ENCODE measurements around the gene UBE2H.

Gene UBE2H

GRCh38 chr7:129950191-129950932 lies 2.4 kb downstream of the UBE2H start:
- Histone ChIP-seq H3K27ac (ENCODE audit: insufficient read depth, low read length, poor library complexity, severe bottlenecking) (peak overlapping the region; percentile 92), H3K4me3 (ENCODE audit: insufficient read depth, low read depth, low read length, poor library complexity, severe bottlenecking) (peak overlapping the region; percentile 92), H3K9me3 (ENCODE audit: control insufficient read depth, low read length) (no peaks in the 10 kb centered on the region), H3K36me3 (ENCODE audit: control insufficient read depth, insufficient read depth, low read length) (no peaks in the 10 kb centered on the region), H3K27me3 (replicated peaks; ENCODE audit: control insufficient read depth, insufficient read depth, low read length, poor library complexity, severe bottlenecking) (no peaks in the 10 kb centered on the region), H3K4me1 (ENCODE audit: control insufficient read depth, insufficient read depth, low read length, poor library complexity, severe bottlenecking) (peaks cover 12% of the 10 kb centered on the region)
- DNase-seq, result no peak

GRCh38 chr7:129949292-129950133 lies 3.2 kb downstream of the UBE2H start:
- Histone ChIP-seq H3K9me3 (ENCODE audit: control insufficient read depth, low read length) (no peaks in the 10 kb centered on the region), H3K27ac (ENCODE audit: insufficient read depth, low read length, poor library complexity, severe bottlenecking) (peak overlapping the region; percentile 92), H3K27me3 (replicated peaks; ENCODE audit: control insufficient read depth, insufficient read depth, low read length, poor library complexity, severe bottlenecking) (no peaks in the 10 kb centered on the region), H3K4me1 (ENCODE audit: control insufficient read depth, insufficient read depth, low read length, poor library complexity, severe bottlenecking) (peaks cover 12% of the 10 kb centered on the region), H3K4me3 (ENCODE audit: insufficient read depth, low read depth, low read length, poor library complexity, severe bottlenecking) (peak overlapping the region; percentile 92), H3K36me3 (ENCODE audit: control insufficient read depth, insufficient read depth, low read length) (no peaks in the 10 kb centered on the region)
- DNase-seq, result no peak

DNA sequence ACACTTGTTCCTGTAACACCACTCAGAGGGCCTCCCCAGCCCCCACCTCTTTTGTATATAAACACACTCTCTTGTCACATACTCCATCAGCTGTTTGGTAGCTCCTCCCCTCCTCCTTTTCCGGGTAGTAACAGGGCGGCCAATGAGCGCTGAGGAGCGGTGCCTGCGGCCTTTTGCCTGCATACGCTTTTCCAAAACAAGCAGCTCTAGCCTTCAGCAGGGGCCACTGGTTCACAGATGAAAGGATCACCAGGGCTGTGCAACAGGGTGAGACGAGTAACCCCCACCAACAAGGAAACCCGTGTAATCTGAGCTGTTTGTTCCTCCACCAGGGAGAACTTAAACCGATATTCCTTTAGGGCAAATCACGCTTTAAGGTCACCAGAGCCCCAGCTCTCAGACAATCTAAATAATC lies 3.9 kb downstream of the UBE2H start:
- Histone ChIP-seq H3K36me3 (ENCODE audit: control insufficient read depth, insufficient read depth, low read length) (no peaks in the 10 kb centered on the region), H3K27ac (ENCODE audit: insufficient read depth, low read length, poor library complexity, severe bottlenecking) (peak overlapping the region; percentile 92), H3K4me1 (ENCODE audit: control insufficient read depth, insufficient read depth, low read length, poor library complexity, severe bottlenecking) (peaks cover 12% of the 10 kb centered on the region), H3K27me3 (replicated peaks; ENCODE audit: control insufficient read depth, insufficient read depth, low read length, poor library complexity, severe bottlenecking) (no peaks in the 10 kb centered on the region), H3K4me3 (ENCODE audit: insufficient read depth, low read depth, low read length, poor library complexity, severe bottlenecking) (peak overlapping the region; percentile 92), H3K9me3 (ENCODE audit: control insufficient read depth, low read length) (no peaks in the 10 kb centered on the region)
- DNase-seq, result peak; percentile 67 to 78 (median 72)

- no peak overlapping the region for H3K4me3 ChIP-seq (ENCODE audit: insufficient read depth, low read depth, low read length, poor library complexity, severe bottlenecking)
- no peaks in the 10 kb centered on the region for H3K9me3 ChIP-seq (ENCODE audit: control insufficient read depth, low read length)
- no peaks in the 10 kb centered on the region for H3K36me3 ChIP-seq (ENCODE audit: control insufficient read depth, insufficient read depth, low read length)
- no peak overlapping the region for H3K27ac ChIP-seq (ENCODE audit: insufficient read depth, low read length, poor library complexity, severe bottlenecking)
- no peaks in the 10 kb centered on the region for H3K27me3 ChIP-seq (replicated peaks; ENCODE audit: control insufficient read depth, insufficient read depth, low read length, poor library complexity, severe bottlenecking)
- H3K4me1 ChIP-seq (ENCODE audit: control insufficient read depth, insufficient read depth, low read length, poor library complexity, severe bottlenecking), result peaks cover 12% of the 10 kb centered on the region
- DNase-seq, result no peak
Observed at GRCh38 chr7:129948338-129948737, 4.4 kb downstream of the UBE2H start.

DNA sequence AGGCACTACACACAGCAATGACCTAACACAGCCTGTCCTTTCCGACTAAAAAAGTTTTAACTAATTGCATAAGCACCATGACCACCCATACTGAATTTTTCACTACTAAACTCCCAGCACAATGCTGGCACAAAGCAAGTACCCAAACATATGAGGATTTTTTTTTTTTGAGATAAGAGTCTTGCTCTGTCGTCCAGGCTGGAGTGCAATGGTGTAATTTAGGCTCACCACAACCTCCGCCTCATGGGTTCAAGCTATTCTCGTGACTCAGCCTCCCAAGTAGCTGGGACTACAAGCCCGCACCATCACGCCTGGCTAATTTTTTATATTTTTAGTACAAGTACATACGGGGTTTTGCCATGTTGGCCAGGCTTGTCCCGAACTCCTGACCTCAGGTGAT lies 5.1 kb downstream of the UBE2H start:
- Histone ChIP-seq H3K4me1 (ENCODE audit: control insufficient read depth, insufficient read depth, low read length, poor library complexity, severe bottlenecking) (peaks cover 12% of the 10 kb centered on the region), H3K9me3 (ENCODE audit: control insufficient read depth, low read length) (no peaks in the 10 kb centered on the region), H3K27ac (ENCODE audit: insufficient read depth, low read length, poor library complexity, severe bottlenecking) (no peak overlapping the region), H3K27me3 (replicated peaks; ENCODE audit: control insufficient read depth, insufficient read depth, low read length, poor library complexity, severe bottlenecking) (no peaks in the 10 kb centered on the region), H3K36me3 (ENCODE audit: control insufficient read depth, insufficient read depth, low read length) (no peaks in the 10 kb centered on the region), H3K4me3 (ENCODE audit: insufficient read depth, low read depth, low read length, poor library complexity, severe bottlenecking) (no peak overlapping the region)
- DNase-seq, result no peak

DNA sequence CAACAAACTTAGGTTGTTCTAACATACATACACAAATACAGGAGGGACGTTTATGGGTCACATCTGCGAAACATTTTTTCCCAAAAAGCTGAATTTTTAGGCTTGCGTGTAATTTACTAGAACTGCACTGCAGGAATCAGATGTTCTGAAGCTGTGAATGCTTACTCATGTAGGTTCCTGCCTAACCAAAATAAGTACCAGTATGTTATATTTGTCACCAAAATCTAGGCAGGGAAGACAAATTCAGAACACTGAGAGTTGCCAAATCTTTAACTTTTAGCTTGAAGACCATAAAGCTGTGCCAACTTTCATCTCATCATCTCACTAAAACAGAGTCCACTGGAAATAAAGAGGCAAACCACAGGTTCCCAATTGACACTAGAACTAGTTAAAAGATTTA lies 5.7 kb downstream of the UBE2H start:
- no peak overlapping the region for H3K4me3 ChIP-seq (ENCODE audit: insufficient read depth, low read depth, low read length, poor library complexity, severe bottlenecking)
- H3K9me3 ChIP-seq (ENCODE audit: control insufficient read depth, low read length), result no peaks in the 10 kb centered on the region
- no peaks in the 10 kb centered on the region for H3K36me3 ChIP-seq (ENCODE audit: control insufficient read depth, insufficient read depth, low read length)
- peaks cover 12% of the 10 kb centered on the region for H3K4me1 ChIP-seq (ENCODE audit: control insufficient read depth, insufficient read depth, low read length, poor library complexity, severe bottlenecking)
- DNase-seq, result no peak
- no peaks in the 10 kb centered on the region for H3K27me3 ChIP-seq (replicated peaks; ENCODE audit: control insufficient read depth, insufficient read depth, low read length, poor library complexity, severe bottlenecking)
- no peak overlapping the region for H3K27ac ChIP-seq (ENCODE audit: insufficient read depth, low read length, poor library complexity, severe bottlenecking)

- Histone ChIP-seq H3K27me3 (replicated peaks; ENCODE audit: control insufficient read depth, insufficient read depth, low read length, poor library complexity, severe bottlenecking) (no peaks in the 10 kb centered on the region), H3K4me1 (ENCODE audit: control insufficient read depth, insufficient read depth, low read length, poor library complexity, severe bottlenecking) (peaks cover 9% of the 10 kb centered on the region), H3K27ac (ENCODE audit: insufficient read depth, low read length, poor library complexity, severe bottlenecking) (no peak overlapping the region), H3K36me3 (ENCODE audit: control insufficient read depth, insufficient read depth, low read length) (no peaks in the 10 kb centered on the region), H3K9me3 (ENCODE audit: control insufficient read depth, low read length) (no peaks in the 10 kb centered on the region), H3K4me3 (ENCODE audit: insufficient read depth, low read depth, low read length, poor library complexity, severe bottlenecking) (no peak overlapping the region)
- DNase-seq, result no peak
Observed at GRCh38 chr7:129946282-129946681, 6.5 kb downstream of the UBE2H start.

DNA sequence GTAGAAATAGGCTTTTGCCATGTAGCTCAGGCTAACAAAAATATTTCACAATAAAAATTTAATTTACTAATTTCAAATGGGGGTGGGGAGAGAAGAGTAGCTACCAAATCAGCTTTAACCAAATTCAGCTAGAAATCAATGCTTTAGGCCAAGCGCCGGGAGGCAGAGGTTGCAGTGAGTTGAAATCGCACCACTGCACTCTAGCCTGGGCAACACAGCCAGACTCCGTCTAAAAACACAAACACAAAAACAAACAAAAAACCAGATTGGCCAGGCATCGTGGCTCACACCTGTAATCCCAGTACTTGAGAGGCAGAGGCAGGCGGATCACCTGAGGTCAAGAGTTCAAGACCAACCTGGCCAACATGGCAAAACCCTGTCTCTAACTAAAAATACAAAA lies 9.4 kb downstream of the UBE2H start:
- Histone ChIP-seq H3K27me3 (replicated peaks; ENCODE audit: control insufficient read depth, insufficient read depth, low read length, poor library complexity, severe bottlenecking) (no peaks in the 10 kb centered on the region), H3K27ac (ENCODE audit: insufficient read depth, low read length, poor library complexity, severe bottlenecking) (no peak overlapping the region), H3K36me3 (ENCODE audit: control insufficient read depth, insufficient read depth, low read length) (no peaks in the 10 kb centered on the region), H3K4me3 (ENCODE audit: insufficient read depth, low read depth, low read length, poor library complexity, severe bottlenecking) (no peak overlapping the region), H3K4me1 (ENCODE audit: control insufficient read depth, insufficient read depth, low read length, poor library complexity, severe bottlenecking) (peaks cover 5% of the 10 kb centered on the region), H3K9me3 (ENCODE audit: control insufficient read depth, low read length) (no peaks in the 10 kb centered on the region)
- no peak for DNase-seq

DNA sequence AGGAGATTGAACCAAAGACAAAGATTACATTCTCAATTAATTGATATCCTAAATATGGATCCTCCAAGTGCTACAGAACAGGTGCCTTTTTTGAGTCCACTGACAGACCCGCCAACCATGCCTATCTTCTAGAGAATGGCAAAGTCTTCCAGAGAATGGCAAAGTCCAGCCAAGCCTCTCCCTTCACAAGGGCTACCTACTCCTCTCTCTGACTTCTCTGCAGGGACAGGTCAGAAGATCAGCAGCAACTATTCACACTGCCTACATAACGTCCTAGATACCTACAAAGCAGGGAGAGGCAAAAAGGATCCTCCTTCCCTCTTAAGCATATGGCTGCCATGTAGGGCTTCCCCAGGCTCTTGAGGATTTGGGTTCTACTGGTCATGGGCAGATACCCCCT lies 12.4 kb downstream of the UBE2H start:
- Histone ChIP-seq H3K9me3 (ENCODE audit: control insufficient read depth, low read length) (no peaks in the 10 kb centered on the region), H3K27me3 (replicated peaks; ENCODE audit: control insufficient read depth, insufficient read depth, low read length, poor library complexity, severe bottlenecking) (no peaks in the 10 kb centered on the region), H3K4me3 (ENCODE audit: insufficient read depth, low read depth, low read length, poor library complexity, severe bottlenecking) (no peak overlapping the region), H3K36me3 (ENCODE audit: control insufficient read depth, insufficient read depth, low read length) (no peaks in the 10 kb centered on the region), H3K4me1 (ENCODE audit: control insufficient read depth, insufficient read depth, low read length, poor library complexity, severe bottlenecking) (peaks cover 5% of the 10 kb centered on the region), H3K27ac (ENCODE audit: insufficient read depth, low read length, poor library complexity, severe bottlenecking) (no peak overlapping the region)
- no peak for DNase-seq

DNA sequence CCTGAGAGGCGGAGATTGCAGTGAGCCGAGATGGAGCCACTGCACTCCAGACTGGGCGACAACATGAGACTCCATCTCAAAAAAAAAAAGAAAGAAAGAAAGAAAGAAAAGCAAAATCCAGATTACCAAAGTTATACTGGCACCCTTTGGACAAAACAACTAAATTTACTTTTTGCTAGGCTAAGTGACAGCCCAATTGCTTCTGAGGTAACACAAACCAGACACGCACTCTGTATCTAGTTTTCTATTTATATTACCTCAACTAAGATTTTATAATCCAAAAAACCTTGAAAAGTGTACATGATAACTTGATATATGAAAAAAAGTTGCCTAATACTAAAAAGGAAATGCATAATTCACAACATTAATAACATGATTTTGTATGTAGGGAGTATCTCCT lies 12.9 kb downstream of the UBE2H start:
- no peak for DNase-seq
- H3K27ac ChIP-seq (ENCODE audit: insufficient read depth, low read length, poor library complexity, severe bottlenecking), result no peak overlapping the region
- H3K36me3 ChIP-seq (ENCODE audit: control insufficient read depth, insufficient read depth, low read length), result no peaks in the 10 kb centered on the region
- H3K27me3 ChIP-seq (replicated peaks; ENCODE audit: control insufficient read depth, insufficient read depth, low read length, poor library complexity, severe bottlenecking), result no peaks in the 10 kb centered on the region
- no peak overlapping the region for H3K4me3 ChIP-seq (ENCODE audit: insufficient read depth, low read depth, low read length, poor library complexity, severe bottlenecking)
- peaks cover 5% of the 10 kb centered on the region for H3K4me1 ChIP-seq (ENCODE audit: control insufficient read depth, insufficient read depth, low read length, poor library complexity, severe bottlenecking)
- H3K9me3 ChIP-seq (ENCODE audit: control insufficient read depth, low read length), result no peaks in the 10 kb centered on the region

All from effector memory CD4-positive, alpha-beta T cell (primary cell).